ENCODE measurements around the gene EDN3.
"Not testable (repeated sequence)": the region's sequence is repeated elsewhere in the genome, so short reads cannot be mapped to it uniquely, and the experiment has no call there.

Gene EDN3

DNA sequence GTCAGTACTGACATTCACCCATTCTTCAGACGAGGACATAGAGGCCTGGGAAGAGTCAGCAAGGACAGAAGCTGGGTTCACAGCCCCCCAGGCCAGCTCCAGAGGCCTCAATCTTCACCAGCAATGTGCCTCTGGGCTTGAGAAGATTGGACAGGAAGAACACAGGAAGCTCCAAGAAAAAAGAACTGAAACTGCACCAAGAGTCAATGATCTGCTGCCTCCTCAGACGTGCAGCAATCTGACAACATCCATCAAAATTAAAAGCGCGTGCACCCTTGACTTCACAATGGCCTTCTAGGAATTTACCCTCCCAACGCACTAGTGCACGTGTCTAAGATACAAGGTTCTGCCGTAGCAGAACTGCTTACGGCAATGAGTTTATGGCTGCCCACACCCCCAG, 38.0 kb downstream of the EDN3 start:
- DNase-seq = not testable (repeated sequence)

- no peak for DNase-seq
These were observed 39.9 kb downstream of the EDN3 start for GRCh38 chr20:59340201-59340885.

DNA sequence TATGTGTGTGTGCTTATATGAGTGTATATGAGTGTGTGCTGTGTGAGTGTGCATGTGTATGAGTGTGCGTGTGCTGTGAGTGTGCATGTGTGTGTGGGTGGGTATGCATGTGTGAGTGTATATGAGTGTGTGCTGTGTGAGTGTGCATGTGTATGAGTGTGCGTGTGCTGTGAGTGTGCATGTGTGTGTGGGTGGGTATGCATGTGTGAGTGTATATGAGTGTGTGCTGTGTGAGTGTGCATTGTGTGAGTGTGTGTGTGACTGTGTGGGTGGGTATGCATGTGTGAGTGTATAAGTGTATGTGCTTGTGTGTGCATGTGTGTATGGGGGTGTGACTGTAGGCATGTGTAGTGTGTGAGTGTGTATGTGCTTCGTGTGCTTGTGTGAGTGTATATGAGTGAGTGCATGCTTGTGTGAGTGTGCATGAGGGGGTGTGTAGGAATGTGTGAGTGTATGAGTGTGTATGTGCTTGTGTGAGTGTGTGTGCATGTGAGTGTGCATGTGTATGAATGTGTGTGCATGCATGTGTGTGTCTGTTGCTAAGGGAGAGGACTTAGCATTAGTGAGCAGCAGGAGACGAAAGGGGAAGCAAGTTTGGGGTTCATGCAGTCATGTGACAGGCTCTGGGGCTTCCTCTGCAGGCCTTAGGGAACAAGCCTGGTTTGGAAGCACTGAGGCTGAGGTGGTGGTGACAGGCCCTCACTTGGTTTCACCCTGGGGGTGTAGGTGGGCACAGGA, 41.0 kb downstream of the EDN3 start:
- not testable (repeated sequence) for DNase-seq

- DNase-seq = no peak
These were observed 41.9 kb downstream of the EDN3 start for GRCh38 chr20:59342023-59342957.

GRCh38 chr20:59346061-59346460, 45.6 kb downstream of the EDN3 start:
- no peak for DNase-seq

DNA sequence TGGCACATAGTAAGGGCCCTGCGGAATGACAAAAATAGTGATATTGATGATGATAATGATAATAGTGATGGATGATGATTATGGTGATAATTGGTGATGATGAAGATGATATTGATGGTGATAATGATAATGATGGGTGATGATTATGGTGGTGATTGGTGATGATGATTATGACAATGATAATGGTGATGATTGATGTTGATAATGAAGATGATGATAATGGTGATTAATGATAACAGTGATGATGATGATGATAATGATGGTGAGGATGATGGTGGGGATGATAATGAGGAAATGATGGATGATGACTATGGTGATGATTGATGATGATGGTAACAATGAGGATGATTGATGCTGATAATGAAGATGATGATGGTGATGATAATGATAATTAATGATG, 48.9 kb downstream of the EDN3 start:
- no peak for DNase-seq

DNA sequence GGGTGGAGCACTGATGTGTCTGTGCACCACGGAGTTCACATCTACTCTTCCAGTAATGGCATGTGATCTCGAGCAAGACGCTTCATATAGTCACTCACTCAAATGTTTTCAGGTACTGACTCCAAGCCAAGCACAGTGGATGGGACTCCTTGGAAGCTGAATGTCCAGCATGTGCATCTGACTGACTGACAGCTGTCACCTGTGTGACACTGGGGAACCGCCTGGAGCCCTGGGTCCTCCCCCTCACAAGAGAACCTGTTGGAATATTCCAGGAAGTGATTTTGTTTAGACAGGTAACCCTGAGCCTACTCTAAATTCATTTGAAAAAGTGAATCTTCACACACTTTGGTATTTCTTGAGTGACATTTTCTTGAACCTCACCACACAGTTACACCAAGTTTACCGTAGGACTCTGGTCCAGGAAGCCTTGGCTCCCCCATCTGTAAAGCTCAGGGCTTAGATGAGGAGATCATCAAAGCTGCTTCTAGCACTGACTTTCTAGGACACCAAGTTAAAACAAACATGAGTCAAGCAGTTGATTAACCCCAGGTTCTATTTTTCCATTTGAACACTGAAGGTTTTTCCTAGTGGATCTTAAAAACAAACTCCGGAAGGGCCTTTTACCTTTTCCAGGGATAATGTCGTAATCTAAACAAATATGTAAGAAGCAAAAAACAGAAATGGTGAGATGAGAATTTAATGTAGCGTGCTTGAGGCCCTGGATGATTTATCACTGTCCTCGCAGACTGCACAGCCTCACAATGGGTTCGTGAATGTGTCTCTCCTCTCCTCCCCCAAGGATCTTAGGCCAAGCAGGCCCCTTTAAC, 50.1 kb downstream of the EDN3 start:
- DNase-seq = no peak

DNA sequence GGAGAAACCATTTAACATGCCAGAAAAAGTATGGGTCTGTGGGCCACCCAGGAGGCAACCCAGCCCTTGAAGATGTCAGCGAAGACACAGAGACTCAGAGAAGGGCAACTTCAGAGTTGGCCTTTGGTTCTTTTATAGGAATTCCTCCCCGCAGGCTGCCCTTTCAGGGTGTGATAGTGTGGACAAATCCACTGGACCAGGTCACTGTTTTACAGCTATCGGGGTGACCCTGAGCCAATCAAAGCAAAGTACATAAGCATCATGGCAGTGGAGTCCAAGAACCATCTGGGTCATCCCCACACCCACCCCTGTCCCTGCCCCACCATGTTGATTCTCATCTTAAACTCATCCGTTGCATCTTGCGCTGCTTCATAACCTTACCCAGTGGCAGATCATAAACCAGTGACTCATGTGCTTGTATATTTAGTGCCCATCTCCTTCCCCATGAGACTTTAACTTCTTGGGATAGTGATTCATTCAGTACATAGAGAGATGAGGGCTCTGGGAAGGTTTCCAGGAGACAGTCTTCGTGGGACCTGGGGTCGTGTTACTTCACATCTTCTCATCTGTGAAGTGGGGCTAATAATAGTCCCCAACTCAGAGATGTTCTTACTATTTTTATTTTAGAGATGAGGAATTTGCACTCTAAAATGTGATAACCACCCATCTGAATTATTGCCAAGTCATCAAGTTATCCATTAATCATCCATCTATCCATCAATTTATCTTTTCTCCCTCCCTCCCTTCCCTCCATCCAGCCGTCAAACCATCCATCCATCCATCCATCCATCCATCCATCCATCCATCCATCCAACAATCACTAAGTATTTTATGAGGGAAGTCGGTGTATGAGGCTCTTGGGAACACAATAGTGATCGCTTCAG, 51.0 kb downstream of the EDN3 start:
- DNase-seq = no peak

DNA sequence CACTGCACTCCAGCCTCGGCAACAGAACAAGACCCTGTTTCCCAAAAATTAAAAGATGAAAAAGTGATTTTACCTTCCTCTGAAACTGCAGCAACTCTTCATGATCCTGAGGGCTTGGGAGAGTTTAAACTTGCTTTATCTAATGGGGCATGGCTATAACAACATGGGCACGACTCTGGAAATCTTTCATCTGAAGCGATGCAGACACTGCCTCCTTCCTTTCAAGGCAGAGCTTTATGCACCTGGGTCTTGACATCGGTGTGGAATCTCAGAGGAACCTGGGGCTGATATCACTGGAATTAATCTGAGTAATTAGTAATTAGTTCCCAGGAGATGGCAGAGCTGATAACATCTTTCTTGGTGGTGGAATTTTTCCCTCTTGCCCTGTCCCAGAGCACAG, 52.1 kb downstream of the EDN3 start:
- DNase-seq = no peak

GRCh38 chr20:59352990-59353389, 52.6 kb downstream of the EDN3 start:
- no peak for DNase-seq

GRCh38 chr20:59354460-59354859, 54.0 kb downstream of the EDN3 start:
- no peak for DNase-seq

DNA sequence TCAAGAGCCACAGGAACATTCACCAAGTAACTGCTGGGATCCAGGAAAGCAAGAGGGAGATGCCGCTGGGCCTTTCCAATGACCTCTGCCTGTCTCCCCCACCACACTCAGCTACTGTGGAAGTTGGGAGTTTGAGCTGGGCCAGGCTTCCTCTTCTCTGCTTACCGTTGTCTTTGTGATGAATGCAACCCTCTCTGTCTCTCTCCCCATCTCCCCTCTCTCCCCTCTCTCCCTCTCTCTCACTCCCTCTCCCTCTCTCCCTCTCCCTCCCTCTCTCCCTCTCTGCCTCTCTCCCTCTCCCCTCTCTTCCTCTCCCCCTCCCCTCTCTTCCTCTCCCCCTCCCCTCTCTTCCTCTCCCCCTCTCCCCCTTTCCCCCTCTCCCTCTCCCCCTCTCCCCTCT, 54.8 kb downstream of the EDN3 start:
- no peak for DNase-seq

GRCh38 chr20:59356662-59357165, 56.3 kb downstream of the EDN3 start:
- DNase-seq = peak; percentile 69

DNA sequence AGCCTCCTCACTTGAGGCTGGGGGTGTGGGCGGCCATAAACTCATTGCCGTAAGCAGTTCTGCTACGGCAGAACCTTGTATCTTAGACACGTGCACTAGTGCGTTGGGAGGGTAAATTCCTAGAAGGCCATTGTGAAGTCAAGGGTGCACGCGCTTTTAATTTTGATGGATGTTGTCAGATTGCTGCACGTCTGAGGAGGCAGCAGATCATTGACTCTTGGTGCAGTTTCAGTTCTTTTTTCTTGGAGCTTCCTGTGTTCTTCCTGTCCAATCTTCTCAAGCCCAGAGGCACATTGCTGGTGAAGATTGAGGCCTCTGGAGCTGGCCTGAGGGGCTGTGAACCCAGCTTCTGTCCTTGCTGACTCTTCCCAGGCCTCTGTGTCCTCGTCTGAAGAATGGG, 58.4 kb downstream of the EDN3 start:
- DNase-seq = not testable (repeated sequence)

- no peak for DNase-seq
These were observed 59.7 kb downstream of the EDN3 start for GRCh38 chr20:59359906-59360725.

- DNase-seq = no peak
These were observed 60.5 kb downstream of the EDN3 start for GRCh38 chr20:59360934-59361333.

DNA sequence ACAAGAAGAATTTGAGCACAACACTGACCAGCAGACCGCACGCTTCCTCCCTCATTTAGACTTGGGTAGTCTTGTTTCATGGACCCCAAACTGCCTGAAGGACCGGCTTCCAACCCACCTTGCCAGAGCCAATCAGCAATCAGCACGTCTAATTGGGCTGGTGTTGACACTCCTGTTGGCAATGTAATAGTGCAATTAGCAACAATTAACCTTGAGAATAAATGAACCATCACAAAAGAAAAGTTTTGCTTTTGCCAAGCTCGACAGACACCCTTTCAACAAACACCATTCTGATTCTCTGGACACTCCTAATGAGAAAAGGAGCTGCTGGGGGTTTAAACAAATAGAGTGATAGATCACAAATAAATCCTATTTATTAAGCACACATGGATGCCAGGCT, 61.0 kb downstream of the EDN3 start:
- no peak for DNase-seq

DNA sequence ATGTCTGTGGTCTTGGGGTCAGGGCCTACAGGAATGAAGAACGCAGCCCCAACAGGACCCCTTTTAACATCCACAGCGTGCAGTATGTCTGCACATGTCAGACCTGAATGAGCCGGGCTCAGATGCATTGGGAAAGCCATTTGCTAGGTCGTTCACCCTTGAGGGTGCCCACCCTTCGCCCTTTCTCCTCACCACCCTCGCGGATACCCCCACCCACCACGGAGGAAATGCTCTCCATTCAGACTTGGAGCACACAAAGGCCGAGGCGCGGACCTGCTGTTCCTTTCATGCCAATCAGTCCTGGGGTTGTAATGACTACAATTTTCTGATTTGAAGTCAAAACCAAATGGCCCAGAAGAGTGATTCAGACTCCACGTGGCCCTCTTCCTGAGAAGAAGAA, 62.7 kb downstream of the EDN3 start:
- DNase-seq = no peak

DNA sequence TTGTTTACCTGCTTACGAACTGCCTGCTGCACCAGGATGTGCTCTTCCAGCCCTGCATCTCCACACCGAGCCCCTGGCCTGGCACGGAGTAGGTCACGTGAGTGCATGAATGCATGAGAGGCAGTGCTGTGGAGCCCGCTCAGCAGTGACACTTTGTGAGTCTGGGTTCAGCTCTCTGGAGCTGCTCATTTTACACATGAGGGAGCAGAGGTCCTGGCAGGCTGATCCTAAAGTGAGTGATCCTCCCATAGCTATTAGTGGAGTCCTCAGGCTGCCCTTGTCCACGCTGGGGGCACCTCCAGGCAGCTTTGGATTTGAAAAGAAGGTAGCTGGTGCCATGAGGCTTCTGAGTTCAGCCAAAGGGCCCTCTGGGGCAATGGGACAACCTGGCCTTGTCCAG, 64.2 kb downstream of the EDN3 start:
- DNase-seq = no peak

GRCh38 chr20:59365611-59366285, 65.3 kb downstream of the EDN3 start:
- DNase-seq = no peak

Measured in DMS 273 treated with DMSO at 0.1 percent for 48 hours (cell line).